Stomach smooth muscle (tissue), 2 donors: ENCODE data around the gene RSU1.

Source experiments
- H3K27ac ChIP-seq: one replicate; pipeline ENCODE4 v1.7.0; 2013; ENCODE audit warnings: mild to moderate bottlenecking, low read length, inconsistent platforms
- H3K27me3 ChIP-seq, 2 donors: one replicate each; pipeline ENCODE4 v1.7.0; 2013; ENCODE audit warnings: low read length in 2 of 2; ENCODE audit not compliant: insufficient read depth in 2 of 2, control insufficient read depth in 1 of 2
- H3K36me3 ChIP-seq, 2 donors: one replicate each; pipeline ENCODE4 v1.7.0; 2013; ENCODE audit warnings: low read length in 2 of 2; ENCODE audit not compliant: control insufficient read depth in 2 of 2, insufficient read depth in 2 of 2
- H3K4me1 ChIP-seq: one replicate; pipeline ENCODE4 v1.7.0; 2013; ENCODE audit warnings: low read length; ENCODE audit not compliant: control insufficient read depth, insufficient read depth
- H3K4me3 ChIP-seq, 2 donors: one replicate each; pipeline ENCODE4 v1.7.0; 2013; ENCODE audit warnings: low read length in 2 of 2
- H3K9ac ChIP-seq, 2 donors: one replicate each; pipeline ENCODE4 v1.7.0; 2013; ENCODE audit warnings: low read length in 2 of 2, mild to moderate bottlenecking in 1 of 2
- H3K9me3 ChIP-seq, 2 donors: one replicate each; pipeline ENCODE4 v1.7.0; 2013; ENCODE audit warnings: low read length in 2 of 2; ENCODE audit not compliant: control insufficient read depth in 2 of 2
- donor health status: healthy.
- donor health status: Pancreatic carcinoma.

RSU1 gene

GRCh38 chr10:16646181-16647059 is 170.8 kb downstream of the RSU1 start:
- Histone ChIP-seq H3K4me1 (no peaks in the 10 kb centered on the region), H3K27me3 (no peaks in the 10 kb centered on the region), H3K9ac (no peak overlapping the region), H3K4me3 (no peak overlapping the region), H3K9me3 (no peaks in the 10 kb centered on the region), H3K36me3 (no peaks in the 10 kb centered on the region), H3K27ac (no peak overlapping the region)

GRCh38 chr10:16644146-16644545 is 173.1 kb downstream of the RSU1 start:
- Histone ChIP-seq H3K27me3 (no peaks in the 10 kb centered on the region), H3K4me1 (peaks cover 2% of the 10 kb centered on the region), H3K27ac (no peak overlapping the region), H3K36me3 (no peaks in the 10 kb centered on the region), H3K9ac (no peak overlapping the region), H3K9me3 (no peaks in the 10 kb centered on the region), H3K4me3 (no peak overlapping the region)

GRCh38 chr10:16643502-16643901 is 173.7 kb downstream of the RSU1 start:
- H3K4me1 ChIP-seq: peaks cover 2% of the 10 kb centered on the region
- H3K36me3 ChIP-seq: no peaks in the 10 kb centered on the region
- no peak overlapping the region for H3K9ac ChIP-seq
- H3K4me3 ChIP-seq: no peak overlapping the region
- no peak overlapping the region for H3K27ac ChIP-seq
- no peaks in the 10 kb centered on the region for H3K27me3 ChIP-seq
- no peaks in the 10 kb centered on the region for H3K9me3 ChIP-seq

- peaks cover 2% of the 10 kb centered on the region for H3K4me1 ChIP-seq
- H3K36me3 ChIP-seq: no peaks in the 10 kb centered on the region
- H3K9ac ChIP-seq: no peak overlapping the region
- no peaks in the 10 kb centered on the region for H3K9me3 ChIP-seq
- H3K27me3 ChIP-seq: no peaks in the 10 kb centered on the region
- H3K4me3 ChIP-seq: no peak overlapping the region
- H3K27ac ChIP-seq: no peak overlapping the region
These were observed 177.1 kb downstream of the RSU1 start for GRCh38 chr10:16640153-16640552.

GRCh38 chr10:16639471-16639870 is 177.8 kb downstream of the RSU1 start:
- Histone ChIP-seq H3K9me3 (no peaks in the 10 kb centered on the region), H3K36me3 (no peaks in the 10 kb centered on the region), H3K9ac (no peak overlapping the region), H3K4me1 (peaks cover 2% of the 10 kb centered on the region), H3K27me3 (no peaks in the 10 kb centered on the region), H3K4me3 (no peak overlapping the region), H3K27ac (no peak overlapping the region)

GRCh38 chr10:16632996-16633395 is 184.2 kb downstream of the RSU1 start:
- H3K27ac ChIP-seq: no peak overlapping the region

GRCh38 chr10:16626697-16627096 is 190.5 kb downstream of the RSU1 start:
- Histone ChIP-seq H3K27me3 (no peaks in the 10 kb centered on the region), H3K4me3 (no peak overlapping the region), H3K9ac (no peak overlapping the region), H3K27ac (no peak overlapping the region), H3K4me1 (no peaks in the 10 kb centered on the region), H3K36me3 (no peaks in the 10 kb centered on the region), H3K9me3 (no peaks in the 10 kb centered on the region)

More at GRCh38 chr10:16632996-16633395, 184.2 kb downstream of the RSU1 start:
- no peaks in the 10 kb centered on the region for H3K36me3 ChIP-seq
- H3K4me3 ChIP-seq: no peak overlapping the region
- H3K9ac ChIP-seq: no peak overlapping the region
- H3K4me1 ChIP-seq: no peaks in the 10 kb centered on the region
- no peaks in the 10 kb centered on the region for H3K27me3 ChIP-seq
- no peaks in the 10 kb centered on the region for H3K9me3 ChIP-seq

GRCh38 chr10:16612981-16613355 is 204.3 kb downstream of the RSU1 start:
- Histone ChIP-seq H3K36me3 (no peaks in the 10 kb centered on the region), H3K9ac (no peak overlapping the region), H3K4me3 (no peak overlapping the region), H3K9me3 (no peaks in the 10 kb centered on the region), H3K4me1 (no peaks in the 10 kb centered on the region), H3K27me3 (no peaks in the 10 kb centered on the region), H3K27ac (no peak overlapping the region)

- no peak overlapping the region for H3K27ac ChIP-seq
- H3K4me3 ChIP-seq: no peak overlapping the region
- H3K9me3 ChIP-seq: no peaks in the 10 kb centered on the region
- H3K9ac ChIP-seq: no peak overlapping the region
- H3K27me3 ChIP-seq: no peaks in the 10 kb centered on the region
- H3K4me1 ChIP-seq: no peaks in the 10 kb centered on the region
- no peaks in the 10 kb centered on the region for H3K36me3 ChIP-seq
These were observed 204.9 kb downstream of the RSU1 start for GRCh38 chr10:16612115-16612980.

- no peak overlapping the region for H3K27ac ChIP-seq
- no peak overlapping the region for H3K9ac ChIP-seq
- H3K9me3 ChIP-seq: no peaks in the 10 kb centered on the region
- no peaks in the 10 kb centered on the region for H3K4me1 ChIP-seq
- no peak overlapping the region for H3K4me3 ChIP-seq
- no peaks in the 10 kb centered on the region for H3K36me3 ChIP-seq
- H3K27me3 ChIP-seq: no peaks in the 10 kb centered on the region
These were observed 206.2 kb downstream of the RSU1 start for GRCh38 chr10:16611037-16611436.
